GM21576 (cell line): ENCODE results near the gene THBD.
"Not testable (repeated sequence)": the region's sequence is repeated elsewhere in the genome, so short reads cannot be mapped to it uniquely, and the experiment has no call there.

Experiments
- ATAC-seq: cut with Tn5 transposase; IDR thresholded peaks from one replicate; pipeline ENCODE4 v1.9.1; 2021; ENCODE audit warnings: mild to moderate bottlenecking, moderate library complexity; ENCODE audit not compliant: unreplicated experiment

The THBD gene

DNA sequence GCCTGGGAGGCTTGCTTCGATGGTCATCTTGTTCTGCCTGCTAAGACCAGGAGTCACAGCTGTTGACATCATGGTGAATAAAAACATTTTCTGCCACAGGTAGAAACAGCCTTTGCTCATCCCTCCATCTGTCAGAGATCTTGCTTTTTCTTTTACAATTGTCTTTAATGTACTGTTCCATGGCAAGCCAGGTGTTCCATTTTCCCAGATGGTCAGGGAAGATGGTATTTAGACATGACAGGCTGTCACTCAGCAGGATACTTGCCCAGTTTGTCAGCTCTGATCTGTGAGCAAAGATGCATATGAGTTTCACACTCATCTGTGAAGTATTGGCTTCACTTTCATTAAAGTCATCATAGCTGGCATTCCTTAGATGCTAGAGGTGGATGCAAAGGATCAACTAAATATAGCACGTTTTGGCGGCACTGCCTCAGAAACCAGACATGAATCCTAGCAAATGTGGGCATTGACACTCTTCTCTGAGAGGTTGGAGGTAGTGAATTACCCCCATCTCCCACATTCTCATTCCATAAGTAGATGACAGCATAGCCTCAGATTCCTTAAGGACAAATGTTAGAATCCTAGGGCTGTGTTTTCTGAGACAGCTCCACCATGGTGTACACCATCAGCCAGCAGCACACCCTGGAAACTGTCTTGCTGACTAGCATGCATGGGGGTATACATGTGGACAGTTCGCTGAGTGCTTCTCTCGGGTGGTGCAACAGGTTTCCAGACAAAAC is 10.2 kb downstream of the THBD start:
- ATAC-seq, result no peak

- ATAC-seq, result no peak
Observed at GRCh38 chr20:23037017-23037481, 12.4 kb downstream of the THBD start.

DNA sequence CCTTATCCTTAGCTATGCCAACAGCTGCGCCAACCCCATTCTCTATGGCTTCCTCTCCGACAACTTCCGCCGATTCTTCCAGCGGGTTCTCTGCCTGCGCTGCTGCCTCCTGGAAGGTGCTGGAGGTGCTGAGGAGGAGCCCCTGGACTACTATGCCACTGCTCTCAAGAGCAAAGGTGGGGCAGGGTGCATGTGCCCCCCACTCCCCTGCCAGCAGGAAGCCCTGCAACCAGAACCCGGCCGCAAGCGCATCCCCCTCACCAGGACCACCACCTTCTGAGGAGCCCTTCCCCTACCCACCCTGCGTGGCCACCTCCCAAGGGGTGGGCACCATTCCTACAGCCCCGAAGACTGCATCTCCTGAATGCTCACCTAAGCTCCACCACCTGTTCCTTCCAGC is 13.1 kb downstream of the THBD start:
- no peak for ATAC-seq

- ATAC-seq, result no peak
Observed at GRCh38 chr20:23035731-23036130, 13.7 kb downstream of the THBD start.

DNA sequence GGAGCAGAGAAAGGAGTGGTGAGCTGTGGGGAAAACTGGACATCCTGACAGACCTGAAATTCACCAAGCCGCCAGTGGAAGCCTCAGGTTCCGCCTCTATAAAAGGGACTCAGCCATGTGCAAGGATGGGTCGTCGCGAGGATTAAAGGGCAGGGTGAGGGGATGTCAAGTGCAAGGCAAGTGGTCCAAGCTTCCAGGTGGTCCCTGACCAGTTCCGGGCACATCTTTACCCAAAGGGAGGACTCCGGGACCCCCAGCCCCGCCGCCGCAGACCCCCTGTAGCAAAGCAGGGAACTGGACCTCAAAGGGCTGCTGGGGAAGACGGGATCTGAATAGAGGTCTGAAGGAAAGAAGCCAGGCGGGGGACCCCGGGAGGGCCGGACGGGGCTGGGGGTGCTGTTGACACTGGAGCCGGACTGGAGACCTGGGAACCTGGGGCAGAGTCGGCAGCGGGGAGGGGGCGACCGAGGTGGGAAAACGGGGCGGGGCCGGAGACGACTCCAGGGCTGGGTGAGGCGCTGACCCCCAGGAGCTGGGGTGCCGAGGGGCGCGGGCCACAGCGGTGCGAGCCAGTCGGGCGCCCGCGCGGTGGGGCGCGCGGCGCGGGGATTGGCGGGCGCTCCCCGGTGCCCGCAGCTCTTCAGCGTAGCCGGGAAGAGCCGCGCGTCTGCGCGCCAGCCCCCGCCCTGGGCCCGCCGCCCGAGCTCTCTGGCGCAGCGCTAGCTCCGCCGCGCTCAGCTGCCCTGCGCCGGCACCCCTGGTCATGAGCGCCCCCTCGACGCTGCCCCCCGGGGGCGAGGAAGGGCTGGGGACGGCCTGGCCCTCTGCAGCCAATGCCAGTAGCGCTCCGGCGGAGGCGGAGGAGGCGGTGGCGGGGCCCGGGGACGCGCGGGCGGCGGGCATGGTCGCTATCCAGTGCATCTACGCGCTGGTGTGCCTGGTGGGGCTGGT is 14.5 kb downstream of the THBD start, which contains the start of gene SSTR4:
TSS of gene SSTR4 (plus strand) at position 592 of the 951 bp plus-strand sequence. CDS start at position 764, 172 bp downstream.
- no peak for ATAC-seq

DNA sequence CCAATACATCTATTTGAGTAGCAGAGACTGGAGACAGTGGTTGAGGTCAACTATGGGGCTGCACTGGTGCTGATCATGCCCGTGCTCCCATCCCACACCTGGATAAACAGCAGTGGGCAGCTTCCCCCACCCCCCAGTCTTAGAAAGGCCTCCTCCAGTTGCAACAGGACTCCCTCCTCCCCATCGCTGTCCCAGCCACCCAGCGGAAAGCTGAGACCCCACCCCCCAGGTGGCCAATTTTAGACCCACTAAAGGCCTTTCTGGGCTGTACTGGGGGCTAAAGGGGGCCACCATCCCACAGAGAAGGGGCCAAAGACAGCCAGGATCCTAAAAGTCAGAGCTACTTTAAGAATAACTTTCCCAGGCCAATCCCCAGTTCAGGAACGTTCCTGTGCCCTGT is 15.6 kb downstream of the THBD start:
- ATAC-seq, result no peak

- no peak for ATAC-seq
Observed at GRCh38 chr20:23032750-23033078, 16.8 kb downstream of the THBD start.

DNA sequence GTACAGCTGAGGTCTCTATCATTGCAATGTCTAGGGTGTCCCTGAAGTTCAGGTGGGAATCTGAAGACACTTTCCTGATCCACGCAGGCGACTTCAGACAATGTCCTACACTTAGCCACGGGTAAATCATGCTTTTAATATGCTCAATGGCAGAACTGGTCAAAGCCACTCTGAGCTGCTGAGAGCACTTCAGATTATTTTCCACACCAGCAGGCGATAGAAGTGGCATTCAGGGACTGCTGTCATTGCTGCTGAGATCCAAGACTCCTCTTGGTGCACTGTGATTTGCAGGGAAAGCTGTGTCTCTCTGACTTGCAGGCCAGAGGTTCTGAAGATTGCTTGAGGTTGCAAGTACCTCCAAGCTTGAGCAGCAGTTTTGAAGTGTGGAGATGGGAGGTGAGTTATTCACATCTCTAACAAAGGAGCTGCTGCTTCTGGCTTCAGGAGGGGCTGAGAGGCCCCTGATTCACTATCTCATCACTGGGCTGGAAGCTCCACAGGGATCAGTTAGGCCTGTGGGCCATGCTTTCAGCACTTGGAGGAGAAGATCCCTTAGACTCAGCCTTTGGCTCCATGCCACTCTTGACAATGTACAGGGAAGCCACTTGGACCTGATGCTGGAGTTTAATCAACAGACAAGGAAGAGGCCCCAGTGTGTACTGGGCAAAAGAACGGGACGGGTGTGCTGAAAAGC is 17.3 kb downstream of the THBD start:
- no peak for ATAC-seq

DNA sequence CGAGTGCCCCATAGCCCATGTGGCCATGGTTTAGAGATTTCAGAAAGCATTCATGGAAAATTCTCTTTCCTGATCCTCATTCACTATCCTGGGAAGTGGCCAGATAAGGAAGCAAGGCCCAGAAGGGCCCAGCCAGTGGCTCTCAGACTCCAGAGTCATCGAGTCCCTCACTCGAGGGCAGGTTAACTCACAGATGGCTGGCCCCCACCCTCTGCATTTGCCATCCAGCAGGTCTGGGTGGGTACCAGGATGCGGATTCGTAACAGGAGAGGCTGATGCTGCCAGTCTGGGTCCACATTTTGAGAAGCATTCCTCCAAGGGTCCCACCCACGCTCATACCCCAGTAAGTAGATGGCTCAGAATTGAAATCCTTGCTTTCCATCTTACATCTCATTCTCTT is 18.1 kb downstream of the THBD start:
- ATAC-seq, result no peak

GRCh38 chr20:23029324-23029723 is 20.1 kb downstream of the THBD start:
- no peak for ATAC-seq

- no peak for ATAC-seq
Observed at GRCh38 chr20:23028392-23028791, 21.1 kb downstream of the THBD start.

GRCh38 chr20:23027721-23028120 is 21.8 kb downstream of the THBD start:
- ATAC-seq, result no peak

DNA sequence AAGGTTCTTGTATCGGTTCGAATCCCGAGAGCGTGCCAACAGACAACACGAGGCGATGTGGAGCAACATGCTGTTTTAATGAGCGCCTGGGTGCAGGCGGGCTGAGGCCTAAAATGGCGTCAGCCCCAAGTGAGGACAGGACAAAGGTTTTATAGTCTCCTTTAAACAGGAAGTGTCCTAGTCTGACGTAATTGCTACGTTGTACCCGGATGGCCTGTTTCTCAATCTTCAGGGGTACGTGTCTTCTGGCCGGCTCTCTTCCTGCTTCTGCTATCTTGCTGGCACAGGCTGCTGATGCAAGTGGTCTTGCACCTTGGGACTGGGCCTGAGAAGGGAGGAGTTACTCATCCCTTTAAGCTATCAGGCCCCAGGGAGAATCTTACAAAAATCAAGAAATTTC is 24.0 kb downstream of the THBD start:
- ATAC-seq, result not testable (repeated sequence)

GRCh38 chr20:23024701-23025100 is 24.8 kb downstream of the THBD start:
- no peak for ATAC-seq

DNA sequence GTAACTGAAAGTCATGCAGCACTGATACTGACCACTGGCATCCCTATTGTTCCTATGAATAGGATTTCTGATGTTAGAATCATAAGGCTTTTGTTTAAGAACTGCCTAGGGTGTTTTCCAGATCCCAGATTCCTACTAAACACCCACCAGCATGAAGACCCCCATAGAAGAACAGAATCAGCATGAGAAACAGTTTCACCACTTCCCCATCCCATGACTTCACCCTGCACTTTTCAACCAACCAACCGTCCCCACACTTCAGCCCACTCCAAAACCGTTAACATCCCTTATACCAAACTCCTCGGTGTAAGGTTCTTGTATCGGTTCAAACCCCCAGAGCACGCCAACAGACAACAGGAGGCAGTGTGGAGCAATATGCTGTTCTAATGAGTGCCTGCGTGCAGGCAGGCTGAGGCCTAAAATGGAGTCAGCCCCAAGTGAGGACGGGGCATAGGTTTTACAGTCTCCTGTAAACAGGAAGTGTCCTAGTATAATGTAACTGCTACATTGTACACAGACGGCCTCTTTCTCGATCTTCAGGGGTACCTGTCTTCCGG is 25.8 kb downstream of the THBD start:
- no peak for ATAC-seq

DNA sequence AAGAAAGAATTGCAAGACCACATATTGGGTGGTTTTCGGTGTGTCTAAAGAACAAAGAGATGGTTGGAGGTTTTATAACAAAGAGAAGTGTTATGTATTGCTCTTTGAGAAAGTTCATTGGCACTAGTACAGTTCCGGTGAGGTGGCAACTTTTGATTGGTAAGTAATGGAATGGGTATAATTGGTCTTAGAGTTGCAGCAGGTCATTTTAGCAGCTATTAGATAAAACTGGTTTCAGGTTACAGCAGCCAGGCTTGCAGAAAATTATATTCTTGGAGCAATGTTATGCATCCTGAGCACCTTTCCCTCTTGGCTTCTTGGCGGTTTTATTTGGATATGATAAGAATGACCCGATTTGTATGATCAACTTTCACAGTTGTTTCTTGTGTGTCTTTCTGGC is 26.6 kb downstream of the THBD start:
- ATAC-seq, result no peak

DNA sequence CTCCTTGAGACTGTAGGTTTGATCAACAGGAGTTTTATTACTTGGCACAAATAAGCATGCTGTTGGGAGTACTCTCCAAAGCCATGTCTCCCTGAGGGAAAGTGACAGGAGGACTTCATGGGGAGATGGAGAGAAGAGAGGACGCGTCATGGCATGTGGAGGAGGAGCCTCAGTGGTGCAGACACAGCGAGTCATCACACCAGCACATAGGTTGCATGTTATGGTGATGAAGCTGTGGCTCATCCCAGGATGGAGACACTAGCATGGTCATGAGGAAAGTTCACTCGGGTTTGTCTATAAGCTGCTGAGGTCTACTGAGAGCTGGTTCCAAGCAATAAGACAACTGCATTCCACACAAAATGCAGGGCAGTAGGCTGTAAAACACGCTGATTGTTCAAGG is 27.5 kb downstream of the THBD start:
- ATAC-seq, result no peak

DNA sequence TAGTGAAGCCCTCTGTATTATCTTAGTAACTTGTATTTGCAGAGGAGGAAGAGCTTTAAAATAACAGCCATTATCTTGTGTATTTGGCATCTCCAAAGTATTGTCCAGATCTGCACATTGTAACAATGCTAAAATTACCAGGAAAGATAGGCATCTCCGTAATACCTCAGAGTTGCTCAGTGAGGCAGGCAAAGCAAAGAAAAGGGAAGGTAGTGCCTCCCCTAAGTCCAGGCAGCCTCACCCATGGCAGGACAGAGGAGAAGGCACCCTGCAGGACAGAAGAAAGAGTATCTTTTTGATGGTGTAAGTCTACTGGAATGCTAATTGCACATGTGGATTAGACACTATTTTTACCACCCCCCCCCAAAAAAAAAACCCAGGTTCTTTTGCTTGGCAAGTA is 27.9 kb downstream of the THBD start:
- ATAC-seq, result no peak

GRCh38 chr20:23020230-23021018 is 29.0 kb downstream of the THBD start:
- no peak for ATAC-seq

GRCh38 chr20:23019403-23019802 is 30.1 kb downstream of the THBD start:
- ATAC-seq, result no peak
